GDM1 (cell line): Measurements from ENCODE around the gene HOXB5.

Experiments
- DNase-seq: peaks from one replicate; lab custom pipeline; 2025; lab: John Stamatoyannopoulos, UW

HOXB5 gene

GRCh38 chr17:48615963-48616716, 22.6 kb upstream of the HOXB5 start:
- DNase-seq, result no peak

GRCh38 chr17:48615047-48615962, 21.7 kb upstream of the HOXB5 start, which contains the start of gene HOXB8:
HOXB8 (minus strand) TSS chr17:48615292; CDS start chr17:48614704, 588 bp downstream.
- DNase-seq, result no peak

DNA sequence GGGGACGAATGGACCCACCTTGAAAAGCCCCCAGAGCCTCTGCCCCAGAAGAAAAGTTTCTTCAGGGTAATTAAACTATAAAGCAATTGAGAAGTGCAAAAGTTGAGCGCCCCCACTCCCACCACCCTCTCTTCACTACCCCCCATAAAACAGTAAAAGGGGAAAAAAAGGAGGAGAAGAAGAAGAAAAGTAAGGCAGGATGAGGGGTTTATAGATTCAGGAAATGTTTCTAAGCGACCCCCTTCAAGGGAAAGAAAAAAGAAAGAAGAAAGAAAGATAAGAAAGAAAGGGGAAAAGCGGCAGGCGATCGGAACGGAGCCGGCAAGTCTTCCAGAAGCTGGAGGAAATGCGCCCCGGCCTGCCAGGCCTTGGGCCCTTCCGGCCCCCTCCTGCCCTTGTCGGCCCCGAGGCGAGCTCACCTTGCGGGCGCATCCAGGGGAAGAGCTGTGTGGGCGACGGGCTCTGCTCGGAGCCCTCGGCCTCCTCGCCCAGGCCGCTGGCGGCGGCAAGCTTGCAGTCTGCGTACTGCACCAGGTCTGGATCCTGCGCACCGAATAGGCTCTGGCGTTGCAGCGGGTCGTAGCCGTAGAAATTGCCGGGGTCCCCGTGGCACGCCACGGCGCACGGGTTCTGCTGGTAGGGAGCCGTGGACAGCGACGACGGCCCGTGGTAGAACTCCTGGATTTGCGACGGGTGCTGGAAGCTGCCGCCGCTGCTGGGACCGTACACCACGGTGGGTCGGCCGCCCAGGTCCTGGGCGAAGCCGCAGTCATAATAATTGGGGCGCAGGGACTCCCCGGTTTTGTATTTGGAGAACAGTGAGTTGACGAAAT, 20.5 kb upstream of the HOXB5 start:
- DNase-seq, result no peak

- DNase-seq, result no peak
These were observed 19.5 kb upstream of the HOXB5 start for GRCh38 chr17:48612854-48613691.

DNA sequence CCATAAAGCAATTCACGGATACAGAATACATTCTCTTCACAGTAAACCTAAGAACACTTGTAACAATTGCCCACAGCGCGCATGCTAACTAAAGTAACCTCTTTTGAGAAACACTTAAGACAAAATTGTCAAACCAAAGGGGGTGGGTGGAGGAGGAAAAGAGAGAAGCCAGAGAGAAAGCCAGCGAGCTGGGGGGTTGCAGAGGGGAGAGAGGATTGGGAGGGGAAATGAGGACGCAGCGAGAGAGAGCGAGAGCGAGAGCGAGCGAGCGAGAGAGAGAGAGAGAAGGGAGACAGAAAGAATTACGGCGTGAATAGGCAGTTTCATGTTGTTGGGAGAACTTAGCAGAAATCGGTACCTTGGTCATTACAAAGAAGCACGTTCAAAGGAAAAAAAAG, 18.9 kb upstream of the HOXB5 start:
- DNase-seq, result no peak

GRCh38 chr17:48611681-48612455, 18.3 kb upstream of the HOXB5 start:
- DNase-seq, result no peak

DNA sequence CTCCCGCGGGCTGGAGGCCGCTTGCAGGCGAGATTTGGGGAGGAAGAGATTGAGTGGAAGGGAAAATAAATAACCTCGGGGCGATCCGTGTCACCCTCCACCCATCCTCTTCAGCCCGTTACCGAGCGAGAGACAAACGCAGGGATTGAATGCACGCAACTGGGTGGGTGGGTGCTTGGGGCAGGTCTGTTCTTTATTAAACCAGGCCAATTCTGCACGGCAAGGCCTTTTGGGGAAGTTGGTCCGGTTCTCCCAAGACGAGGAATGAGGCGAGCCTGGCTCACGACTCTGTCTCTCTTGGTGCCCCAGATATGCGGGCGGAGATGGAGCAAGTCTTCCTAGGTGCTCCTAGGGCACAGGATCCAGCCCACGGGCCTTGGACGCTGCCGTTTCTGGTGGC, 17.6 kb upstream of the HOXB5 start:
- no peak for DNase-seq

GRCh38 chr17:48610282-48611211, 17.0 kb upstream of the HOXB5 start, which contains the start of gene HOXB7:
HOXB7 (minus strand) TSS chr17:48611017; CDS start chr17:48610918, 99 bp downstream.
- DNase-seq, result no peak

DNA sequence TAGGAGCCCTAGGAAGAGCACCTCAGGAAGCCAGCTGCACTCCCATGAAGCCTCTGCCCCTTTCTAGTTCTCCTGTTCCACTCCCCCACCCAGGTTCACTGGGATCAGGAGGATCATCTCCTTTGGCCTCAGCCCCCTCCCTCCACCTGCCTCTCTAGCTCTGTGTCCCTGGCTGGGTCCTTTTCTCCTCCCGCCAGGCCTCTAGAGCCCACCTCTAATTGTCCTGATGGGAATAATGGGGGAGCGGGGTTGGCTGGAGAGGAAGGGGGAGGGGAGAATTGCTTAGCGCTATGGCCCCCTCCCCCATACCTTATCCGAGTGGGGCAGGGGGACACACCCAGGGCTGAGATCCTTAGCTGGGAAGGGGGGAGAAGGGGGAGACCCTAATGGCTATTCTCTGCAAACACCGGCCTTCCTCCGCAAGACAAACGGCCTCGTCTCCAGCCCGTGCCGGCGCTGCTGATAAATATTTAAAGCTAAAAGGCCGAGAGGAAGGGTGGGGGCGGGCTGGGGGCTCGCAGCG, 16.2 kb upstream of the HOXB5 start:
- no peak for DNase-seq

DNA sequence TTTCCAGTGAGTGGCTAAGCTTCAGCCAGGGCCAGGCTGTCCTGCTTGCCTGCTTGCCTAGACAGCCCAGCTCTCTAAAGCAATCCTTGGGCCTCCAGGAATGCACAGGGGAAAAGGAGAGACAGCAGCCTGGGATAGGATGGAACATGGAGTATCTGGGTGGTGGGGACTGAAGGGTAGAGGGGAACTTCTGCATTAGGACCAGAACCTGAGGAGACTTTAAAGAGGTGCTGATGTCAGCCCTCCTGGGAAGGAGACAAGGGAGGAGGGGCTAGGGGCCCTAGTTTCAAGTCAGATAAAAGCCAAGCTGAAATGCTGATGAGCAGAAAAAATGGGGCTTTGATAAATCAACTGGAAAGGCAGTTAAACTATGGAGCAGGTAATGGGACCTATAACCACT, 15.5 kb upstream of the HOXB5 start:
- no peak for DNase-seq

DNA sequence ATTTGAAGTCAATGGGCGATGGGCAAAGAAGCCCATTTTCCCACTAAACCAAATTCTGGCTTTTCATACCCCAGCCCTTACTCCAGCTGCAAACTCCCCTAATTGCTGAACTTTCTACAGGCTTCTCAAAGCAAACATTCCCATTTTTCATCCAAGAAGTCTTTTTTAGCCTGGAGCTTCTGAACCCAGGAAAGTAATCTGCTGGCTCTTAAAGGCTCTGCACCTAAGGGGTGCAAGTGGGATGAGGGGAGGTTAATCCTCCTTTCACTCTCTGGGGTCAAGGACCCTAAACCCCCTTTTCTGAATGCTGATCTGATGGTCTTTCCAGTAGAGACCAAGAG, 14.9 kb upstream of the HOXB5 start:
- DNase-seq, result no peak

DNA sequence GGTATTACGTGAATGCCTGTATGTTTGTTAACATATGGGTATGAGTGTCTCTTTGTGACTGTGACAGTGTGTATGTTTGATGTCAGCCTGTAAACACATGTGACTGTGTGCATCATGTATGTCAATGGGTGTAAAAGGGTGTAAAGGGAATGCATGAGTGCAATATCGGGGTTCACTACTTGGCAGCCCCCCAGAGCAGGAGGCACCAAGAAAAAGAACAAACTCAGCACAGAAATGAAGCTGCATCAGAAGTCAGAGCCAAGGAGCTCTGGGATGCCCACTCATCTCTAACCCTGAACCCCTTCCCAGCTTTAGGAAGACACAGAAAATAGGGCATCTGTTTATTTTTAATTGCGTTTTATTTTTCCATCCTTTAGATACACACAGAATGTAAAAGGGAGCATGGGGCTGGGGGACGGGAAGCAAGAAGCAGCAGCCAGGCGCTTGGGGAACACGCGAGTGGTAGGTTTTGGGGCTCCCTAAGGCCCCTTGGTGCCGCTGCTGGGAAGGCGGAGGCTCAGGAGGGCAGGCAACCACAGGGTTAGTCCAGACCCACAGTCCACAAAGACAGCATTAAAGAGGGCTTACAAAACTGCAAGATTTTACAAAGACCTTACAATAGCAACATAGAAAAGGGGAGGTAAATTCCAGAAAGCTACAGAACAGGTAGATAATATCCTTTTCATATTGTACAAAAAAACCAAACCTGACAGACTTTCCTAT, 13.5 kb upstream of the HOXB5 start:
- no peak for DNase-seq

- no peak for DNase-seq
These were observed 12.7 kb upstream of the HOXB5 start for GRCh38 chr17:48605991-48606891.

DNA sequence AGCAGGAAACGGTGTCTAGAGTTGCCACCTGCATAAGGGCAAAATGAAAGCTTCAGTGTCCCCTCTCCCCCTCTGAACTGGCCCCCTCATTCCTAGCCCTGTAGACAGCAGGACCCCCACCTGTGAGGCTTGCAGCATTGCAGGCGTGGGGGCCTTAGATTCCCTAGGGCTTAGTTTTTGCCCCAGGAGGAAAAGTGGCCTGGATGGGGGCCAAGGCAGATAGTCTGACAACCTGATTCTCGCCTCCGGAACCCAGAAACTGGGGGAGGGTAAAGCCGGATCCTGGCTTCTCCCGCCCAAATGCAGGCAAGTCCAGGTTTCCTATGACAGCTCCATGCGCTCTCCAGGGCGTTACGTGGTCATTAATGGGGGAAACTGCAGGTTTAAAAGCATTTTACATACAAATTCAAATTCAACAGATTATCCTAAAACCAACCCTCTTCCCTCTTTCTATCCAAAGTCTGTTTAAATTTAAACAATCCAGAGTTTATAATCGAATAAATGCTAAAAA, 11.9 kb upstream of the HOXB5 start:
- DNase-seq, result no peak

DNA sequence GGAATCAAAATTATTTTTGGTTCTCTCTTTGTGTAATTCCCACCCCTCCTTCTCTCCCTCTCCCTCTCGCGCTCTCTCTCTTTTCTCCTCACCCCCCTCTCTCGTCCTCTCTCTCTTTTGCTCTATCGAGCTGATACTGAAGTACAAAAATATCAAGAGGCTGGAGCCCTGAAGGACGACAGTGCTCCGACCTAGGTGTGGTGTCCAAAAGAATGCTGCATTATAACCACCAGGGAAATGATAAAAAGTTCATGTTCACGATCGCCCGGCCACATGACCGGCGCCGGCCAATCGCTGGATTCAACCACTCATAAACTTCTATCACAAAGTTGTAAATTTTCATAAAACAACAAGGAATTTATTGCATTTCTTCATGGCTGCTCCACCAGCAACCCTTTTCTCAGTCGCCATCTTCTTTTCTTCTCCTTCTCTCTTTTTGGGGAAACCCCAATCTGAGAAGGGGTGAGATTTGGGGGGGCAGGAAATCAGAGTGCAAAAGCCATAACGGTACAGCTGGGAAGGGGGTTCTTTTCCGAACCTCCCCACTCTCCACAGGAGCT, 11.3 kb upstream of the HOXB5 start, which contains the start of gene HOXB6:
HOXB6 (minus strand) TSS at position 217 of the 560 bp plus-strand sequence. CDS start 6,836 bp downstream, outside the sequence.
- no peak for DNase-seq

GRCh38 chr17:48603959-48604769, 10.6 kb upstream of the HOXB5 start:
- no peak for DNase-seq
